ENCODE data around the gene SNX27.

GRCh38 chr1:151718011-151718431, 106.2 kb downstream of the SNX27 start:
- no peak for TF ChIP-seq EZH2 (IDR thresholded peaks at IDR 0.05)
- TF ChIP-seq CTCF (IDR thresholded peaks at IDR 0.05 in 2 of 3, conservative IDR thresholded peaks at IDR 0.05 in 1 of 3; ENCODE audit: borderline replicate concordance in 1 of 3, insufficient read depth in 1 of 3, low read depth in 2 of 3, low read length in 2 of 3): no peak
- no peak for TF ChIP-seq POLR2AphosphoS5 (IDR thresholded peaks at IDR 0.05; ENCODE audit: low read depth, low read length)
- TF ChIP-seq JUND (IDR thresholded peaks at IDR 0.05): no peak
- TF ChIP-seq ELF1 (IDR thresholded peaks at IDR 0.05; ENCODE audit: borderline replicate concordance, low read depth): no peak
- TF ChIP-seq ZNF274 (IDR thresholded peaks at IDR 0.05; ENCODE audit: low read depth, low read length): no peak
- TF ChIP-seq POLR2A (IDR thresholded peaks at IDR 0.05; ENCODE audit: borderline replicate concordance, extremely low read depth, insufficient read depth, insufficient read length): no peak

All from HCT116 (cell line).